B cell (primary cell): ENCODE measurements around the gene ARL6. TPM values are rescaled to one million over a fixed set of nuclear protein-coding genes. Genes with fewer than 3 reads are reported as not detected.

Source experiments
- ATAC-seq: fragments of 200-7000 bp; cut with Tn5 transposase; one replicate; pipeline ENCODE4 v1.10.0; 2021; ENCODE audit warnings: low read depth, mild to moderate bottlenecking, moderate number of reproducible peaks, moderate library complexity
- CTCF ChIA-PET: fragments of 350-600 bp; sonication (Branson Sonifier 250); formaldehyde crosslinking; loops from one replicate; lab custom pipeline; 2021; ENCODE audit warnings: antibody characterized with exemption, inconsistent platforms; lab: Charles Lee
- POLR2A ChIA-PET: fragments of 350-600 bp; sonication (Branson Sonifier 250); formaldehyde crosslinking; loops from one replicate; lab custom pipeline; 2021; ENCODE audit warnings: antibody characterized with exemption; lab: Charles Lee
- DNase-seq: peaks from one replicate; pipeline ENCODE4 v3.0.0; 2013
- H2AFZ ChIP-seq: 2 replicates; pipeline ENCODE4 v1.6.1; 2012; ENCODE audit warnings: mild to moderate bottlenecking, low read depth, low read length; ENCODE audit not compliant: insufficient read depth, poor library complexity, severe bottlenecking
- H3K27ac ChIP-seq, 2 donors: 1 replicate in 1 of 2; 2 replicates in 1 of 2; pipeline ENCODE4 v1.5.1; 2012 to 2013; ENCODE audit warnings: low read length in 2 of 2, mild to moderate bottlenecking in 2 of 2, moderate library complexity in 1 of 2
- H3K27me3 ChIP-seq, 4 experiments: fragments of 200-600 bp in 1 of 4; sonication (generic) in 1 of 4; replicated peaks in 1 of 4; 1 replicate in 2 of 4; 2 replicates in 2 of 4; pipeline versions ENCODE4 v1.6.1 to v1.7.0; 2013 to 2016; ENCODE audit warnings: low read length in 3 of 4, mild to moderate bottlenecking in 2 of 4, mixed read lengths in 1 of 4, moderate library complexity in 1 of 4; ENCODE audit not compliant: insufficient read depth in 4 of 4, control insufficient read depth in 3 of 4; ENCODE audit errors: control extremely low read depth in 1 of 4
- H3K36me3 ChIP-seq, 2 experiments: replicated peaks in 1 of 2; 1 replicate in 1 of 2; 2 replicates in 1 of 2; pipeline versions ENCODE4 v1.6.1 to v1.7.1; 2013; ENCODE audit warnings: low read length in 1 of 2; ENCODE audit not compliant: insufficient read depth in 2 of 2, control insufficient read depth in 1 of 2; ENCODE audit errors: control extremely low read depth in 1 of 2, extremely low read depth in 1 of 2
- H3K4me1 ChIP-seq, 2 donors: fragments of 200-600 bp in 1 of 2; sonication (generic) in 1 of 2; 1 replicate in 1 of 2; 2 replicates in 1 of 2; pipeline versions ENCODE4 v1.5.1 to v1.6.1; 2013 to 2017; ENCODE audit warnings: low read length in 2 of 2; ENCODE audit not compliant: control insufficient read depth in 2 of 2, insufficient read depth in 2 of 2
- H3K4me2 ChIP-seq: replicated peaks from 2 replicates; pipeline ENCODE3; 2012; ENCODE audit warnings: mild to moderate bottlenecking, low read depth, low read length; ENCODE audit not compliant: poor library complexity, severe bottlenecking
- H3K4me3 ChIP-seq, 5 experiments: fragments of 200-600 bp in 1 of 5; sonication (generic) in 1 of 5; 1 replicate in 3 of 5; 2 replicates in 2 of 5; pipeline versions ENCODE4 v1.5.1 to v1.7.0; 2011 to 2016; ENCODE audit warnings: low read length in 4 of 5, mild to moderate bottlenecking in 4 of 5, low read depth in 2 of 5, control low read depth in 1 of 5, moderate library complexity in 1 of 5; ENCODE audit not compliant: insufficient read depth in 1 of 5; ENCODE audit errors: control extremely low read depth in 1 of 5, extremely low read depth in 1 of 5
- H3K79me2 ChIP-seq: fragments of 200-600 bp; sonication (generic); one replicate; pipeline ENCODE4 v1.6.0; 2016; ENCODE audit warnings: low read length; ENCODE audit not compliant: control insufficient read depth, insufficient read depth
- H3K9ac ChIP-seq: fragments of 200-600 bp; sonication (generic); 2 replicates; pipeline ENCODE4 v1.6.1; 2017; ENCODE audit warnings: mild to moderate bottlenecking, low read length, moderate library complexity
- H3K9me3 ChIP-seq, 3 donors: one replicate each; pipeline versions ENCODE4 v1.6.1 to v1.7.1; 2013; ENCODE audit warnings: low read length in 2 of 3; ENCODE audit not compliant: control insufficient read depth in 2 of 3, insufficient read depth in 1 of 3; ENCODE audit errors: control extremely low read depth in 1 of 3
- H4K20me1 ChIP-seq: 2 replicates; pipeline ENCODE4 v1.6.0; 2012; ENCODE audit warnings: mild to moderate bottlenecking, low read length; ENCODE audit not compliant: insufficient read depth, control insufficient read depth, poor library complexity, severe bottlenecking
- H3K27ac Mint-ChIP-seq: one replicate; pipeline ENCODE4 v1.8.0; 2021; ENCODE audit warnings: mixed read lengths
- H3K27me3 Mint-ChIP-seq: one replicate; pipeline ENCODE4 v1.8.0; 2021; ENCODE audit warnings: mixed read lengths
- H3K4me1 Mint-ChIP-seq: one replicate; pipeline ENCODE4 v1.8.0; 2021; ENCODE audit warnings: mixed read lengths
- H3K4me3 Mint-ChIP-seq: one replicate; pipeline ENCODE4 v1.8.0; 2021; ENCODE audit warnings: mixed read lengths
- H3K9me3 Mint-ChIP-seq: one replicate; pipeline ENCODE4 v1.8.0; 2022; ENCODE audit warnings: mixed read lengths; ENCODE audit not compliant: insufficient read depth
- EZH2 ChIP-seq: IDR thresholded peaks from 2 replicates; pipeline ENCODE4 v1.6.1; 2012; ENCODE audit warnings: borderline replicate concordance, low read depth, mild to moderate bottlenecking, moderate library complexity, low read length; ENCODE audit not compliant: insufficient read depth, poor library complexity, severe bottlenecking
- WGBS: methylation state at CpG from one replicate; pipeline ENCODE4 v1.1.5; 2013; ENCODE audit warnings: missing lambda C conversion rate; ENCODE audit not compliant: insufficient coverage; 5-methylcytosine and 5-hydroxymethylcytosine counted together
- intact Hi-C: fragments of 100-400 bp; cut with micrococcal nuclease; formaldehyde crosslinking; loops from one replicate; pipeline ENCODE4 v1.10.0; 2022
- polyA plus RNA-seq: library from polyadenylated mRNA; depleted of rRNA; stranded (reverse); fragments of >200 nt; gene quantifications from 2 replicates; pipeline ENCODE4 v1.2.3, GENCODE V29; 2012
- total RNA-seq, 2 donors: library from RNA; stranded (reverse); fragments of 120-200 nt in 1 of 2; gene quantifications; 1 replicate in 1 of 2; 2 replicates in 1 of 2; pipeline versions ENCODE4 v1.2.3 to v1.2.4, GENCODE V29; 2013 to 2022
- TF ChIP-seq, protein P1 (sequence below): fragments of 200-600 bp; IDR thresholded peaks from one replicate; pipeline ENCODE4 v1.8.0; 2022; ENCODE audit warnings: antibody characterized with exemption, mild to moderate bottlenecking

The ARL6 gene
- total and polyA plus RNA-seq, 2 donors (not counting 1 experiment from before 2014, with no cell fraction given): 1.6 to 5.6 TPM

DNA sequence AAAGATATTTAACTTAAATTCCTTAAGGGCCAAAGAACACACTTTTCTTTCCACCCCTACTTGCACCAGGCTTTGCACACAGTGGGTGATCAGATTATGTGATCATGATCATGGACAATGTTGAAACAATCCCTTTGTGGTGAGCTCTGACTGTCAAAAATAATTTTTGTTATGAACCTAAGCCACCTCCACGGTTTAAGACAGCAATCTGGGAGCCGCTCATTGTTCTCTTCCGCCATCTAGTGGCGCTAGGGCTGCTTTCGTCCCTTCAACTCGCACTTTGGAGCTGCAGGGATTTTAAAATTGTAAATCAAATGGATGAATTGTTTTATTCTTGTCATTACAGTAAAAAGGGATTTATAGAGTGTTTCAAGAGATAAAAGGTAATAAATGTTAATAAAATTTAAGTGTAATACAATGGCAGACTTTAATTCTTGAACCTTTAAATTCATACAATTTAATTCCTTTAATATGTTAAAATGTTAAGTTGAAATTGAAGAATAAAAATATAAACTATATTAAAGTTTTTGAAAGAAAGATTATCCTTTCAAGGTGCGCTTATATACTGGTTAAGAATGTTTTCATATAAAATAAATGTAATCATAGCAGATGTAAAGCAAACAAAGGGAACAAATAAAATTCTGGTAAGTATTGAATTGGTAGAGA, 45.3 kb upstream of the ARL6 start:
- Histone ChIP-seq H3K27ac (no peak overlapping the region), H3K4me2 (peak overlapping the region; percentile 59), H4K20me1 (no peaks in the 10 kb centered on the region), H3K9me3 (no peaks in the 10 kb centered on the region), H3K9ac (peak overlapping the region; percentile 32), H3K4me1 (no peaks in the 10 kb centered on the region), H3K36me3 (no peaks in the 10 kb centered on the region), H3K4me3 (no peak overlapping the region), H3K27me3 (no peaks in the 10 kb centered on the region), H2AFZ (peak overlapping the region; percentile 59), H3K79me2 (no peaks in the 10 kb centered on the region)
- H3K27ac Mint-ChIP-seq: no peak overlapping the region
- DNase-seq (peak; percentile 68), ATAC-seq (peak; percentile 70)
- H3K4me3 Mint-ChIP-seq: peak overlapping the region; percentile 53
- ChIA-PET CTCF (interaction anchor here (0.6 to 2.4 kb wide), 10 partner anchors 9 to 303 kb away, joined by 3 to 10 read pairs (median 4); partner anchors contain the start of gene ARL6), POLR2A (no interaction called here)
- intact Hi-C loops: no loop called here
- TF ChIP-seq, protein P1, sequence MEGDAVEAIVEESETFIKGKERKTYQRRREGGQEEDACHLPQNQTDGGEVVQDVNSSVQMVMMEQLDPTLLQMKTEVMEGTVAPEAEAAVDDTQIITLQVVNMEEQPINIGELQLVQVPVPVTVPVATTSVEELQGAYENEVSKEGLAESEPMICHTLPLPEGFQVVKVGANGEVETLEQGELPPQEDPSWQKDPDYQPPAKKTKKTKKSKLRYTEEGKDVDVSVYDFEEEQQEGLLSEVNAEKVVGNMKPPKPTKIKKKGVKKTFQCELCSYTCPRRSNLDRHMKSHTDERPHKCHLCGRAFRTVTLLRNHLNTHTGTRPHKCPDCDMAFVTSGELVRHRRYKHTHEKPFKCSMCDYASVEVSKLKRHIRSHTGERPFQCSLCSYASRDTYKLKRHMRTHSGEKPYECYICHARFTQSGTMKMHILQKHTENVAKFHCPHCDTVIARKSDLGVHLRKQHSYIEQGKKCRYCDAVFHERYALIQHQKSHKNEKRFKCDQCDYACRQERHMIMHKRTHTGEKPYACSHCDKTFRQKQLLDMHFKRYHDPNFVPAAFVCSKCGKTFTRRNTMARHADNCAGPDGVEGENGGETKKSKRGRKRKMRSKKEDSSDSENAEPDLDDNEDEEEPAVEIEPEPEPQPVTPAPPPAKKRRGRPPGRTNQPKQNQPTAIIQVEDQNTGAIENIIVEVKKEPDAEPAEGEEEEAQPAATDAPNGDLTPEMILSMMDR: peak; percentile 94
- TF ChIP-seq EZH2: no peak
- H3K27me3 Mint-ChIP-seq: peaks cover 6% of the 10 kb centered on the region
- WGBS: 0% methylated on average over 1 of the region's 7 CpGs
- H3K9me3 Mint-ChIP-seq: no peaks in the 10 kb centered on the region
- H3K4me1 Mint-ChIP-seq: no peaks in the 10 kb centered on the region

GRCh38 chr3:97720417-97720816, 44.1 kb upstream of the ARL6 start:
- POLR2A ChIA-PET: no interaction called here
- DNase-seq: no peak
- Histone ChIP-seq H3K27ac (no peak overlapping the region), H2AFZ (no peak overlapping the region), H3K79me2 (no peaks in the 10 kb centered on the region), H3K4me1 (no peaks in the 10 kb centered on the region), H3K36me3 (no peaks in the 10 kb centered on the region), H3K9me3 (no peaks in the 10 kb centered on the region), H4K20me1 (no peaks in the 10 kb centered on the region), H3K4me3 (no peak overlapping the region), H3K27me3 (no peaks in the 10 kb centered on the region), H3K4me2 (no peak overlapping the region), H3K9ac (no peak overlapping the region)
- no peaks in the 10 kb centered on the region for H3K9me3 Mint-ChIP-seq
- H3K4me3 Mint-ChIP-seq: no peak overlapping the region
- no peak for ATAC-seq
- CTCF ChIA-PET: interaction anchor here (1.1 to 2.4 kb wide), 7 partner anchors 10 to 320 kb away, joined by 3 to 10 read pairs (median 4); partner anchors contain the start of gene ARL6
- TF ChIP-seq, protein P1: no peak
- TF ChIP-seq EZH2: no peak
- intact Hi-C loops: no loop called here
- H3K4me1 Mint-ChIP-seq: no peaks in the 10 kb centered on the region
- WGBS: 100% methylated on average over 1 of the region's 2 CpGs
- peaks cover 6% of the 10 kb centered on the region for H3K27me3 Mint-ChIP-seq
- H3K27ac Mint-ChIP-seq: no peak overlapping the region
